ENCODE data around the gene C5. TPM values are rescaled to one million over a fixed set of nuclear protein-coding genes. Genes with fewer than 3 reads are reported as not detected.

C5 gene
- total RNA-seq, 4 donors from 2014 or later = 3.2 to 13.2 (median 6.8) TPM

- Histone ChIP-seq H3K27me3 (no peaks in the 10 kb centered on the region), H3K4me1 (no peaks in the 10 kb centered on the region), H3K27ac (no peak overlapping the region), H3K4me3 (no peak overlapping the region), H3K36me3 (peaks cover 5% of the 10 kb centered on the region), H3K9me3 (no peaks in the 10 kb centered on the region)
- WGBS = 81% methylated on average over 14 of the region's 14 CpGs
- no peak for DNase-seq (ENCODE audit: low spot score in 2 of 2)
- no peak for TF ChIP-seq CTCF (IDR thresholded peaks at IDR 0.05)
- TF ChIP-seq EP300 (IDR thresholded peaks at IDR 0.05) = no peak
- TF ChIP-seq POLR2AphosphoS5 (IDR thresholded peaks at IDR 0.05) = no peak
- TF ChIP-seq POLR2A (IDR thresholded peaks at IDR 0.05) = no peak
Measured at GRCh38 chr9:120902569-120903535, 147.2 kb downstream of the C5 start.

Other genes starting within 250 kb of the C5 start
- gene PSMD5, start 207.4 kb downstream of the C5 start, total RNA-seq = 10 to 100 TPM; 30.7 to 47.7 (median 33.0) TPM
- gene PHF19, start 173.1 kb downstream of the C5 start, total RNA-seq = 10 to 100 TPM; 11.3 to 15.5 (median 13.8) TPM
- 10 to 100 TPM in 1 of 4 donors, 1 to 10 TPM in 3; 3.5 to 12.2 (median 7.5) TPM for gene TRAF1, start 123.5 kb downstream of the C5 start, total RNA-seq
- 10 to 100 TPM in 3 of 4 donors, 1 to 10 TPM in 1; 6.4 to 24.6 (median 13.6) TPM for gene CNTRL, start 24.7 kb upstream of the C5 start, total RNA-seq
- gene RAB14, start 151.6 kb upstream of the C5 start, total RNA-seq = 10 to 100 TPM; 41.4 to 49.5 (median 45.9) TPM
- gene GSN, start 217.9 kb upstream of the C5 start, total RNA-seq = 100 to 1,000 TPM; 681 to 944 (median 771) TPM